GM12801 (cell line): ENCODE results near the gene KRTAP5-5.

ENCODE experiments used
- CTCF ChIP-seq: IDR thresholded peaks from one replicate; pipeline ENCODE4 v1.5.1; 2011; ENCODE audit warnings: control low read depth; ENCODE audit not compliant: insufficient read length; ENCODE audit errors: extremely low read depth

Gene KRTAP5-5

GRCh38 chr11:1631066-1631568 is 1.5 kb downstream of the KRTAP5-5 start:
- no peak for TF ChIP-seq CTCF

GRCh38 chr11:1632053-1632714 is 2.6 kb downstream of the KRTAP5-5 start:
- no peak for TF ChIP-seq CTCF

- no peak for TF ChIP-seq CTCF
Observed at GRCh38 chr11:1633864-1634263, 4.3 kb downstream of the KRTAP5-5 start.

GRCh38 chr11:1636291-1636950 is 6.8 kb downstream of the KRTAP5-5 start:
- no peak for TF ChIP-seq CTCF

- TF ChIP-seq CTCF, result no peak
Observed at GRCh38 chr11:1637628-1638027, 8.1 kb downstream of the KRTAP5-5 start.

GRCh38 chr11:1638344-1638743 is 8.8 kb downstream of the KRTAP5-5 start:
- TF ChIP-seq CTCF, result no peak

GRCh38 chr11:1639102-1639620 is 9.6 kb downstream of the KRTAP5-5 start:
- TF ChIP-seq CTCF, result no peak
